ENCODE measurements around the gene BNIP2.

Gene BNIP2

GRCh38 chr15:59615661-59616060 lies 73.5 kb downstream of the BNIP2 start:
- no peak overlapping the region for H2BK120ac ChIP-seq (ENCODE audit: insufficient read depth, low read length, poor library complexity)
- no peak overlapping the region for H4K12ac ChIP-seq (ENCODE audit: low read depth, low read length)
- no peak overlapping the region for H4K91ac ChIP-seq (ENCODE audit: low read depth, low read length)
- no peak overlapping the region for H3K4ac ChIP-seq (ENCODE audit: low read depth, low read length)
- no peak for DNase-seq
- no peak overlapping the region for H3K4me3 ChIP-seq (ENCODE audit: low read depth, low read length)
- no peak overlapping the region for H2AK5ac ChIP-seq (ENCODE audit: low read length)
- H3K23ac ChIP-seq (ENCODE audit: low read length) = no peak overlapping the region
- no peak overlapping the region for H2BK12ac ChIP-seq (ENCODE audit: low read length)
- no peak overlapping the region for H3K14ac ChIP-seq (ENCODE audit: low read length)
- H3K9me3 ChIP-seq (ENCODE audit: insufficient read depth, low read depth, low read length) = no peaks in the 10 kb centered on the region
- no peaks in the 10 kb centered on the region for H3K79me2 ChIP-seq (ENCODE audit: control insufficient read depth, insufficient read depth, low read length, poor library complexity)
- no peak overlapping the region for H3K4me2 ChIP-seq (ENCODE audit: low read length)
- no peaks in the 10 kb centered on the region for H3K4me1 ChIP-seq (ENCODE audit: control insufficient read depth in 1 of 2, insufficient read depth in 2 of 2, low read length in 2 of 2)
- no peaks in the 10 kb centered on the region for H3K27me3 ChIP-seq (ENCODE audit: insufficient read depth, low read length)
- H3K79me1 ChIP-seq (ENCODE audit: low read length) = no peaks in the 10 kb centered on the region
- H3K36me3 ChIP-seq (ENCODE audit: control insufficient read depth in 1 of 2, insufficient read depth in 2 of 2, low read length in 2 of 2) = no peaks in the 10 kb centered on the region
- no peak overlapping the region for H4K8ac ChIP-seq (ENCODE audit: low read depth, low read length)
- no peak overlapping the region for H2AFZ ChIP-seq (ENCODE audit: insufficient read depth, low read length, poor library complexity)
- H3K9ac ChIP-seq (ENCODE audit: low read length) = no peak overlapping the region
- H3K27ac ChIP-seq (ENCODE audit: low read depth, low read length) = no peak overlapping the region
- no CpG with 5 or more reads among the region's 5 CpGs for WGBS (ENCODE audit: extremely low coverage, insufficient coverage, insufficient read length)
- no peak overlapping the region for H3K18ac ChIP-seq (ENCODE audit: low read length)
- no peak overlapping the region for H2BK5ac ChIP-seq (ENCODE audit: low read depth, low read length, poor library complexity)

DNA sequence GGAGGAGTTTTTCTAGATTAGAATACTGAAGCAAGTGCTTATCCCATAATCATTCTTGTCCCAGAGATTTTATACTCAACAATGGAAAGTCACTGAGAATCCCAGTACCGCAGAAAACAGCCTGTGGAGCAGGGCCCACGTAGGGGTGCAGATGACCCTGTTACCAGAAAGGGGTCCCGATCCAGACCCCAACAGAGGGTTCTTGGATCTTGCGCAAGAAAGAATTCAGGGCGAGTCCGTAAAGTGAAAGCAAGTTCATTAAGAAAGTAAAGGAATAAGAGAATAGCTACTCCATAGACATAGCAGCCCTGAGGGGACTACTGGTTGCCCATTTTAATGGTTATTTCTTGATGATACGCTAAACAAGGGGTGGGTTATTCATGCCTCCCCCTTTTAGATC lies 75.0 kb downstream of the BNIP2 start:
- Histone ChIP-seq H4K8ac (ENCODE audit: low read depth, low read length) (no peak overlapping the region), H3K27ac (ENCODE audit: low read depth, low read length) (no peak overlapping the region), H3K14ac (ENCODE audit: low read length) (no peak overlapping the region), H3K9me3 (ENCODE audit: insufficient read depth, low read depth, low read length) (peaks cover 5% of the 10 kb centered on the region), H2BK5ac (ENCODE audit: low read depth, low read length, poor library complexity) (no peak overlapping the region), H3K79me1 (ENCODE audit: low read length) (no peaks in the 10 kb centered on the region), H2BK120ac (ENCODE audit: insufficient read depth, low read length, poor library complexity) (no peak overlapping the region), H2BK12ac (ENCODE audit: low read length) (no peak overlapping the region), H3K4me3 (ENCODE audit: low read depth, low read length) (no peak overlapping the region), H3K79me2 (ENCODE audit: control insufficient read depth, insufficient read depth, low read length, poor library complexity) (no peaks in the 10 kb centered on the region), H3K27me3 (ENCODE audit: insufficient read depth, low read length) (no peaks in the 10 kb centered on the region), H4K12ac (ENCODE audit: low read depth, low read length) (no peak overlapping the region), H3K23ac (ENCODE audit: low read length) (no peak overlapping the region), H3K4ac (ENCODE audit: low read depth, low read length) (no peak overlapping the region), H2AK5ac (ENCODE audit: low read length) (no peak overlapping the region), H3K36me3 (ENCODE audit: control insufficient read depth in 1 of 2, insufficient read depth in 2 of 2, low read length in 2 of 2) (no peaks in the 10 kb centered on the region), H4K91ac (ENCODE audit: low read depth, low read length) (no peak overlapping the region), H3K4me2 (ENCODE audit: low read length) (no peak overlapping the region), H3K4me1 (ENCODE audit: control insufficient read depth in 1 of 2, insufficient read depth in 2 of 2, low read length in 2 of 2) (no peaks in the 10 kb centered on the region), H2AFZ (ENCODE audit: insufficient read depth, low read length, poor library complexity) (no peak overlapping the region), H3K9ac (ENCODE audit: low read length) (no peak overlapping the region), H3K18ac (ENCODE audit: low read length) (no peak overlapping the region)
- no peak for DNase-seq
- no CpG with 5 or more reads among the region's 7 CpGs for WGBS (ENCODE audit: extremely low coverage, insufficient coverage, insufficient read length)

DNA sequence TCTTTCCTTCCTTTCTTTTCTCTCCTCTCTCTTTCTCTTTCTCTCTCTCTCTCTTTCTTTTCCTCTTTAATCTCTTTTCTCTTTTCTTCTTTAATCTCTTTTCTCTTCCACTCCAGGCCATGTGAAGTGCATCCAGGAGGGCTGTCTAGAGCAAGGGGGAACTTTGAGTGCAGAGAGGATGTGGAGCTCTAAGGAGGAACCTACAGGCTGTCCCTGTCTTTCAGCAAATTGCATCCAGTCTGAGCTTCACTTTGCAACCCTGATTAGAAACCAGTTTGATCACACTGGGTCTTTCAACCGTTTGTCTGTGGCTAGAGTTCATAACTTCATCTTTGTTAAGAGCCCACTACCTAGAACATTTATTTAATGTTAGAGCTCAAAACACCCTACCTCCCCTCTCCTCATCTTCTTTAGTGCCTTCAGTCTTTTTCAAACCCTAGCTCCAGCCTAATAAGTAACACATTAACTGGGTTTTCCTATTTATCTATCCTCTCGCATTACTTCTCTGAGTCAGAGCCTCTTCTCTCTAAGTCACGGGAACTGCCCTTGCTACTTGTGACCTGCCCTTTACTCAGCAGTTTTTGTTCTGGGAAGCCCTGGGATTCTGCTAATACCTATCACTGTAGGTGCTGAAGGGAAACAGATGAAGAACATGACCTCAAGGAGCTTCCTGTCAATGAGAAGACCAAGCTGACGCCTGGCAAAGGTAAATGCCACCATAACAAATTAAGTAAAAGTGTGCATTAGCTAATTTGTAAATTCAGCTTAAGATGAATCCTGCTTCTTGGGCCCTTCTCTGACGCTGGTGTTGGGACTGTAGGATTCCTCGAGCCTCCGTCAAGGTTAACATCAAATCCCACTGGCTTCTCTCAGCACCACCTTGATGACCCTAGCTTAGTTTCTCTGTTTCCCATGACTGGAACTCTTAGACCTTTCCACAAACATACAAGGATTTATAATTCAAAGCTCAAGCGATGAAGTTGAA lies 77.6 kb downstream of the BNIP2 start, which contains the start of gene GCNT3:
TSS of gene GCNT3 (plus strand) at position 508 of the 985 bp plus-strand sequence. CDS start 6,456 bp downstream, outside the sequence.
- Histone ChIP-seq H4K12ac (ENCODE audit: low read depth, low read length) (no peak within 1 kb of the TSS), H4K8ac (ENCODE audit: low read depth, low read length) (no peak within 1 kb of the TSS), H3K4me2 (ENCODE audit: low read length) (no peak within 1 kb of the TSS), H3K4me3 (ENCODE audit: low read depth, low read length) (no peak within 1 kb of the TSS), H3K18ac (ENCODE audit: low read length) (no peak within 1 kb of the TSS), H3K9ac (ENCODE audit: low read length) (no peak within 1 kb of the TSS), H3K79me1 (ENCODE audit: low read length) (no peaks in the 10 kb centered on the region), H3K23ac (ENCODE audit: low read length) (no peak within 1 kb of the TSS), H2BK5ac (ENCODE audit: low read depth, low read length, poor library complexity) (no peak within 1 kb of the TSS), H3K27me3 (ENCODE audit: insufficient read depth, low read length) (no peaks in the 10 kb centered on the region), H2AK5ac (ENCODE audit: low read length) (no peak within 1 kb of the TSS), H3K4me1 (ENCODE audit: control insufficient read depth in 1 of 2, insufficient read depth in 2 of 2, low read length in 2 of 2) (no peaks in the 10 kb centered on the region), H3K14ac (ENCODE audit: low read length) (no peak within 1 kb of the TSS), H3K4ac (ENCODE audit: low read depth, low read length) (no peak within 1 kb of the TSS), H4K91ac (ENCODE audit: low read depth, low read length) (no peak within 1 kb of the TSS), H3K36me3 (ENCODE audit: control insufficient read depth in 1 of 2, insufficient read depth in 2 of 2, low read length in 2 of 2) (no peaks in the 10 kb centered on the region), H2AFZ (ENCODE audit: insufficient read depth, low read length, poor library complexity) (no peak within 1 kb of the TSS), H2BK12ac (ENCODE audit: low read length) (no peak within 1 kb of the TSS), H3K27ac (ENCODE audit: low read depth, low read length) (no peak within 1 kb of the TSS), H2BK120ac (ENCODE audit: insufficient read depth, low read length, poor library complexity) (no peak within 1 kb of the TSS), H3K9me3 (ENCODE audit: insufficient read depth, low read depth, low read length) (peaks cover 5% of the 10 kb centered on the region), H3K79me2 (ENCODE audit: control insufficient read depth, insufficient read depth, low read length, poor library complexity) (no peaks in the 10 kb centered on the region)
- no peak for DNase-seq
- WGBS (ENCODE audit: extremely low coverage, insufficient coverage, insufficient read length) = no CpG with 5 or more reads among the region's 8 CpGs

DNA sequence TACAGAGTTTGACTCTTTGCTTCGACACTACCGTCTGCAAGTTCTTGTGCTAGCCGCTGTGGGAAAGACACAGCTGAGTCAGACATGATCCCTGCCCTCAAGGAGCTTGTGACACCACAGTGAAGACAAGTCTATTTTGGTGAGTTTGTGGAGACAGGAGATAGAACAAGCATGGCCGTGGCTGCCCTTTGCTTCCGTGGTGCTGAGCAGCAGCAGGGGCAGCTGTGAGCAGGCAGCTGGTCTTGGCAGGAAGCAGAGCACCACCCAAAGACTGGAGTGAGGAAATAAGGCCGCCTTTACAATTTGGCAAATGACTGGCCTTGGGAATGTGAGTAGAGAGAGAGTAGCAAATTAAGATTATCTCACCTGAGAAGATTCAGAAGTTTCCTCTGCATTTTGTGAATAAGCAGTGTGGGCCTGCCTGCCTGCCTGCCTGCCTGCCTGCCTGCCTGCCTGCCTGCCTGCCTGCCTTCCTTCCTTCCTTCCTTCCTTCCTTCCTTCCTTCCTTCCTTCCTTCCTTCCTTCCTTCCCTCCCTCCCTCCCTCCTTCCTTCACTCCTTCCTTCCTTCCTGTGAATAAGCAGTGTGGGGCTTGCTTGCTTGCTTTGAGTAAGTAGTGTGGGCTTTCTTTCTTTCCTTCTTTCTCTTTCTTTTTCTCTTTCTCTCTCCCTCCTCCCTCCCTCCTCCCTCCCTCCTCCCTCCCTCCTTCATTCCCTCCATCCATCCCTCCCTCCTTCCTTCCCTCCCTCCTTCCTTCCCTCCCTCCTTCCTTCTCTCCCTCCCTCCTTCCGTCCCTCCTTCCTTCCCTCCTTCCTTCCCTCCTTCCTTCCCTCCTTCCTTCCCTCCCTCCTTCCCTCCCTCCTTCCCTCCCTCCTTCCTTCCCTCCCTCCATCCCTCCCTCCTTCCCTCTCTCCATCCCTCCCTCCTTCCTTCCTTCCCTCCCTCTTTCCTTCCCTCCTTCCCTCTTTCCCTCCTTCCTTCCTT lies 79.1 kb downstream of the BNIP2 start:
- H3K4ac ChIP-seq (ENCODE audit: low read depth, low read length) = no peak overlapping the region
- no CpG with 5 or more reads among the region's 7 CpGs for WGBS (ENCODE audit: extremely low coverage, insufficient coverage, insufficient read length)

More for the DNA sequence above, 79.1 kb downstream of the BNIP2 start:
- Histone ChIP-seq H2BK12ac (ENCODE audit: low read length) (no peak overlapping the region), H3K4me3 (ENCODE audit: low read depth, low read length) (no peak overlapping the region), H3K4me1 (ENCODE audit: control insufficient read depth in 1 of 2, insufficient read depth in 2 of 2, low read length in 2 of 2) (no peaks in the 10 kb centered on the region), H2BK5ac (ENCODE audit: low read depth, low read length, poor library complexity) (no peak overlapping the region), H2BK120ac (ENCODE audit: insufficient read depth, low read length, poor library complexity) (no peak overlapping the region), H3K79me1 (ENCODE audit: low read length) (no peaks in the 10 kb centered on the region), H3K18ac (ENCODE audit: low read length) (no peak overlapping the region), H3K36me3 (ENCODE audit: control insufficient read depth in 1 of 2, insufficient read depth in 2 of 2, low read length in 2 of 2) (no peaks in the 10 kb centered on the region), H4K91ac (ENCODE audit: low read depth, low read length) (no peak overlapping the region), H4K8ac (ENCODE audit: low read depth, low read length) (no peak overlapping the region), H4K12ac (ENCODE audit: low read depth, low read length) (no peak overlapping the region), H2AFZ (ENCODE audit: insufficient read depth, low read length, poor library complexity) (no peak overlapping the region), H3K79me2 (ENCODE audit: control insufficient read depth, insufficient read depth, low read length, poor library complexity) (no peaks in the 10 kb centered on the region), H3K9me3 (ENCODE audit: insufficient read depth, low read depth, low read length) (peaks cover 5% of the 10 kb centered on the region), H3K23ac (ENCODE audit: low read length) (no peak overlapping the region), H2AK5ac (ENCODE audit: low read length) (no peak overlapping the region), H3K27ac (ENCODE audit: low read depth, low read length) (no peak overlapping the region), H3K14ac (ENCODE audit: low read length) (no peak overlapping the region), H3K9ac (ENCODE audit: low read length) (no peak overlapping the region), H3K4me2 (ENCODE audit: low read length) (no peak overlapping the region), H3K27me3 (ENCODE audit: insufficient read depth, low read length) (no peaks in the 10 kb centered on the region)
- no peak for DNase-seq
